ENCODE results near the gene SALL1.

SALL1 gene

GRCh38 chr16:51146256-51146924, 4.7 kb downstream of the SALL1 start:
- Histone ChIP-seq H3K4me3 (ENCODE audit: low read depth, low read length) (no peak overlapping the region), H3K9me3 (no peaks in the 10 kb centered on the region), H3K4me1 (no peaks in the 10 kb centered on the region), H3K27me3 (peaks cover 49% of the 10 kb centered on the region), H3K36me3 (no peaks in the 10 kb centered on the region)
- no peak for TF ChIP-seq CTCF (IDR thresholded peaks at IDR 0.05; ENCODE audit: low read depth, low read length)
- DNase-seq, result no peak

- DNase-seq, result no peak
- no peak overlapping the region for H3K4me3 ChIP-seq (ENCODE audit: low read depth, low read length)
- peaks cover 29% of the 10 kb centered on the region for H3K27me3 ChIP-seq
- TF ChIP-seq CTCF (IDR thresholded peaks at IDR 0.05; ENCODE audit: low read depth, low read length), result no peak
- H3K9me3 ChIP-seq, result no peaks in the 10 kb centered on the region
- no peaks in the 10 kb centered on the region for H3K36me3 ChIP-seq
- no peaks in the 10 kb centered on the region for H3K4me1 ChIP-seq
Observed at GRCh38 chr16:51144203-51144602, 6.9 kb downstream of the SALL1 start.

GRCh38 chr16:51143196-51143977, 7.7 kb downstream of the SALL1 start:
- H3K4me3 ChIP-seq (ENCODE audit: low read depth, low read length), result no peak overlapping the region
- DNase-seq, result no peak
- no peaks in the 10 kb centered on the region for H3K4me1 ChIP-seq
- no peaks in the 10 kb centered on the region for H3K9me3 ChIP-seq
- no peaks in the 10 kb centered on the region for H3K36me3 ChIP-seq
- H3K27me3 ChIP-seq, result peaks cover 23% of the 10 kb centered on the region
- no peak for TF ChIP-seq CTCF (IDR thresholded peaks at IDR 0.05; ENCODE audit: low read depth, low read length)

GRCh38 chr16:51141541-51141940, 9.5 kb downstream of the SALL1 start:
- Histone ChIP-seq H3K4me1 (no peaks in the 10 kb centered on the region), H3K36me3 (no peaks in the 10 kb centered on the region)
- no peak for TF ChIP-seq CTCF (IDR thresholded peaks at IDR 0.05; ENCODE audit: low read depth, low read length)

GRCh38 chr16:51141106-51141505, 10.0 kb downstream of the SALL1 start:
- Histone ChIP-seq H3K27me3 (peaks cover 6% of the 10 kb centered on the region; the same call in 1 of the 2 replicates), H3K9me3 (no peaks in the 10 kb centered on the region), H3K36me3 (no peaks in the 10 kb centered on the region), H3K4me1 (no peaks in the 10 kb centered on the region), H3K4me3 (ENCODE audit: low read depth, low read length) (no peak overlapping the region)
- no peak for DNase-seq
- TF ChIP-seq CTCF (IDR thresholded peaks at IDR 0.05; ENCODE audit: low read depth, low read length), result no peak

More at GRCh38 chr16:51141541-51141940, 9.5 kb downstream of the SALL1 start:
- Histone ChIP-seq H3K27me3 (peaks cover 10% of the 10 kb centered on the region), H3K4me3 (ENCODE audit: low read depth, low read length) (no peak overlapping the region), H3K9me3 (no peaks in the 10 kb centered on the region)
- DNase-seq, result no peak

- H3K4me3 ChIP-seq (ENCODE audit: low read depth, low read length), result no peak overlapping the region
- no peaks in the 10 kb centered on the region for H3K36me3 ChIP-seq
- H3K9me3 ChIP-seq, result no peaks in the 10 kb centered on the region
- TF ChIP-seq CTCF (IDR thresholded peaks at IDR 0.05; ENCODE audit: low read depth, low read length), result no peak
- no peak for DNase-seq
- H3K27me3 ChIP-seq, result 0 out of 2 replicates have a peak, but pooled peaks cover 4% of the 10 kb centered on the region
- H3K4me1 ChIP-seq, result no peaks in the 10 kb centered on the region
Observed at GRCh38 chr16:51140112-51140511, 11.0 kb downstream of the SALL1 start.
